ENCODE measurements around the gene GJB3. TPM values are rescaled to one million over a fixed set of nuclear protein-coding genes. Genes with fewer than 3 reads are reported as not detected.
"Not testable (repeated sequence)": the region's sequence is repeated elsewhere in the genome, so short reads cannot be mapped to it uniquely, and the experiment has no call there.

GJB3 gene
- total RNA-seq, 1 donor from 2014 or later: not detected

DNA sequence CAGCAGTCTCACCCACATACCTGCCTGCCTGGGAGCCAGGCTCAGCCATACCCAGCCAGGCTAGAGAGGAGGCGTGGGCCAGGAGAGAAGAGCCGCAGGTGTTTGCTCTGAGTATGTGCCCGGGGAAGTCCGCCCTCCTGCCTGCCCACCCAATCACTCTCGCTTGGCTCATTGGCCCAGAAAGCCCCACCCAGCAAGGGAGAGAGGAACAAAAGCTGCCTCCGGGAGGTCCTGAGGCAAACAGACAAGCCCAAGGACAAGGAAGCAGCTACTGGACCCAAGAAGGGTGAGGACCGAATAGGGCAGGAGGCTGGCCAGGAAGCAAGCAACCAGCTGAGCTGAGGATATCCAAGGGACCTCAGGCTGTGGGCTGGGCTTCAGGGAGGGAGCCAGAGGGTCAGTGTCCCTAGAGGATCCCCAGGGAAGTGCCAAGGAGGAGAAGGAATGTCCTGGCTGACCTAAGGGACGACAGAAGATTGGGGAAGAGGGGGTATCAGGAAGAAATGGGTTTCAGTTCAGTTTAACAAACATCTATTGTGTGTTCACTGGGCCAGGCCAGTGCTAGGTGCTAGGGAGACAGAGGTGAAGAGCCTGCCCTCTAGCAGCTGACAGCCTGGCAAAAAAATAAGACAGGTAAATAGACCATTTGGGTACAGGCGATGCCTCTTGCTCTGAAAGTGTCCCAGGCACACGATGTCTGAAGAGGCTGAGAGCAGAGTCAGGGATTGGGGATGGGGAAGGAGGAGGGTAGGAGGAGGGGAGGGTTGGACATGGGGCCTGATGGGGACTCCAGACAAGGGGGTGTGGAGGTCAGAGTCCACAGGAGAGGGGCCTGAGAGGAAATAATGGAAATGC lies 21.3 kb upstream of the GJB3 start, which contains the start of gene GJB4:
TSS of gene GJB4 (plus strand) at position 238 of the 855 bp plus-strand sequence. CDS start 1,515 bp downstream, outside the sequence.
- intact Hi-C loops (cut with micrococcal nuclease): no loop called here

DNA sequence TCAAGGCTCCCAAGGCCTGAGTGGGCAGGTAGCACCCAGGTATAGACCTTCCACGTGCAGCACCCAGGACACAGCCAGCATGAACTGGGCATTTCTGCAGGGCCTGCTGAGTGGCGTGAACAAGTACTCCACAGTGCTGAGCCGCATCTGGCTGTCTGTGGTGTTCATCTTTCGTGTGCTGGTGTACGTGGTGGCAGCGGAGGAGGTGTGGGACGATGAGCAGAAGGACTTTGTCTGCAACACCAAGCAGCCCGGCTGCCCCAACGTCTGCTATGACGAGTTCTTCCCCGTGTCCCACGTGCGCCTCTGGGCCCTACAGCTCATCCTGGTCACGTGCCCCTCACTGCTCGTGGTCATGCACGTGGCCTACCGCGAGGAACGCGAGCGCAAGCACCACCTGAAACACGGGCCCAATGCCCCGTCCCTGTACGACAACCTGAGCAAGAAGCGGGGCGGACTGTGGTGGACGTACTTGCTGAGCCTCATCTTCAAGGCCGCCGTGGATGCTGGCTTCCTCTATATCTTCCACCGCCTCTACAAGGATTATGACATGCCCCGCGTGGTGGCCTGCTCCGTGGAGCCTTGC lies 19.7 kb upstream of the GJB3 start:
- intact Hi-C loops (cut with micrococcal nuclease): no loop called here

GRCh38 chr1:34761776-34762307 lies 19.2 kb upstream of the GJB3 start:
- intact Hi-C loops (cut with micrococcal nuclease): no loop called here

- intact Hi-C loops (cut with micrococcal nuclease): no loop called here
Observed at GRCh38 chr1:34762474-34763141, 18.4 kb upstream of the GJB3 start.

DNA sequence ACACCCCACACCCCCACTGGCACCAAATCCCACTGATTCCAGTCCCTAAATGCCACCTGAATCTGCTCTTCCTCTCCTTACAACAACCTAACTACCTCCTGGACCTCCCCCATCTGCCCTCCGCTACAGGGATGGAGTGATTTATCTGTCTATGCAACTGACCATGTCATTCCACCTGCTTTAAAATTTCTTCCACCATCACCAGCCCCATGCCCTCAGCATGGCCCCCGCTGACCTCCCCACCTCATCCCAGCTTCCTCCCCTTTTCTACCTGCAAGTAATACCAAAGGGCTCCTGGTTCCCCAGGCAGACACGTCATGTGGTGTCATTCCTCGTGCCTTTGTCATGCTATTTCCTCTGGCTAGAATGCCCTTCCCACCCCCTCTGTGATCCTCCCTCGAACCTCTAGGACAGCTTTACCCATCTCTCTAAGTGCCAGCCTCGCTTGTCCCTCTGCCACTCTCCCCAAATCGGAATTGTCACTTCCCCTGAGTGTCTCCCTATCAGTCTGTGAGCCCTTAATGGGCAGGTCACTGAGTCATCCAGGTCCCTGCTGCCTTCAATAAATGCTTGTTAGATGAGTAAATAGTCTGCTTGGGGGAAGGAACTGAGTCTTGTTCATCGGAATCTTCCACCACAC lies 17.8 kb upstream of the GJB3 start:
- intact Hi-C loops (cut with micrococcal nuclease): no loop called here

GRCh38 chr1:34768856-34769255 lies 12.2 kb upstream of the GJB3 start:
- intact Hi-C loops (cut with micrococcal nuclease): no loop called here

GRCh38 chr1:34770891-34771504 lies 10.0 kb upstream of the GJB3 start:
- intact Hi-C loops (cut with micrococcal nuclease): no loop called here

- intact Hi-C loops (cut with micrococcal nuclease): no loop called here
Observed at GRCh38 chr1:34771573-34772371, 9.2 kb upstream of the GJB3 start.

DNA sequence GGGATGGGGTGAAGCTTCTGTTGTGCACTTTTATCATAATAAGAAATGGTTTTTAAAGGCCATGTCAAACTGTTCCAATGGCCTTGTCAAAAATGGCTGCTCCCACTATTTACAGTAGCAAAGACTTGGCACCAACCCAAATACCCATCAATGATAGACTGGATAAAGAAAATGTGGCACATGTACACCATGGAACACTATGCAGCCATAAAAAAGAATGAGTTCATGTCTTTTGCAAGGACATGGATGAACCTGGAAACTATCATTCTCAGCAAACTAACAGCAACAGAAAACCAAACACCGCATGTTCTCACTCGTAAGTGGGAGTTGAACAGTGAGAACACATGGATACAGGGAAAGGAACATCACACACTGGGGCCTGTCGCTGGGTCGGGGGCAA lies 7.9 kb upstream of the GJB3 start:
- intact Hi-C loops (cut with micrococcal nuclease): not testable (repeated sequence)

DNA sequence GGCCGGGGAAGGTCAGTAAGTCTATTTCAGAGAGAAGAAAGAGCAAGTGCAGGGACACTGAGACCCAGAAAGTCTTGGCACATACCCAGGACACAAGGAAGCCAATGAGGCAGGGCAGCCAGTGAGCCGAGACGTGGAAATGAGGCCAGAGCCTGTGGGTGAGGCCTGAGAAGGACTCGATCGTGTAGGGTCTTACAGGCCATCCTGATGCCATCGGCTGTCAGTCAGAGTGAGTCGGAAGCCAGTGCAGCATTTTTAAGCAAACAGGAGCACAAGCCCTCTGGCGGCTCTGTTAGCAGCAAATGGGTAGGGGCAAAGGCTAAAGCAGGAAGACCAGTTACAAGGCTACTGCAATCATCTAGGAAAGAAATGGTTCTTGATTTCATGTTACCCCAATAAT lies 6.1 kb upstream of the GJB3 start:
- intact Hi-C loops (cut with micrococcal nuclease): no loop called here

GRCh38 chr1:34776911-34777310 lies 4.1 kb upstream of the GJB3 start:
- intact Hi-C loops (cut with micrococcal nuclease): no loop called here

- intact Hi-C loops (cut with micrococcal nuclease): no loop called here
Observed at GRCh38 chr1:34777519-34778321, 3.3 kb upstream of the GJB3 start.

- intact Hi-C loops (cut with micrococcal nuclease): no loop called here
Observed at GRCh38 chr1:34778381-34778780, 2.6 kb upstream of the GJB3 start.

DNA sequence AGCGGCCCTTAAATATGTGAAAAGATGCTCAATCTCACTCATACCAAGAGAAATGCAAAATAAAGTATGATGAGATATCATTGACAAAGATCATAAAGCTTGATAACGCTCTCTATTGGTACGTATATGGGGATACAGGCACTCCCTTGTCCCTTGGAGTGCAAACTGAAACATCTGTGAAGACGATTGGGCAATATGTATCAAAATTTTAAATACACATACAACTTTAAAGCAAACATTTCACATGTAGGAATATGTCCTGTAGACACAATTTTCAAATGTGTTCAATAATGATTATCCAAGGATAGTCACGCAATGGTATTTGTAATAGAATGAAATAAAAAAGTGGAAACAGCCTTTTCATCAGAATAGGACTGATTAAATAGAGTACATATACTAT lies 2.0 kb upstream of the GJB3 start:
- intact Hi-C loops (cut with micrococcal nuclease): no loop called here

DNA sequence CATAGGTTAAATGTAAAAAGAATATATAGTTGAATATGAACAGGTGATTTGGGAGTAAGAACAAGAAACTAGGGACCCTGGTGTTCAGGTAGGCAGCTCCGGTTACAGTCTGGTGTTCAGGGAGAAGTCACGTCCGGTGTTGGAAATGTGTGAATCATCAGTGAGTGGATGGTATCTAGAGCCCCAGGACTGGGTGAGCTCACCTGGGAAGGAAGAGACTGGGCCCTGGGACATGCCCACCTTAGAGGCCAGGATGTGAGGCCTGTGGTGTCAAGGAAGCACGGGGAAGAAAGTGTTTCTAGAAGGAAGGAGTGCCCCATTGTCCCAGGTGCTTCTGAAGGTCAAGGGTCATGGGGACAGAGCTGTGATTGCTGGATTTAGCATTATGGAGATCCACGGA lies 1.5 kb upstream of the GJB3 start:
- intact Hi-C loops (cut with micrococcal nuclease): no loop called here

DNA sequence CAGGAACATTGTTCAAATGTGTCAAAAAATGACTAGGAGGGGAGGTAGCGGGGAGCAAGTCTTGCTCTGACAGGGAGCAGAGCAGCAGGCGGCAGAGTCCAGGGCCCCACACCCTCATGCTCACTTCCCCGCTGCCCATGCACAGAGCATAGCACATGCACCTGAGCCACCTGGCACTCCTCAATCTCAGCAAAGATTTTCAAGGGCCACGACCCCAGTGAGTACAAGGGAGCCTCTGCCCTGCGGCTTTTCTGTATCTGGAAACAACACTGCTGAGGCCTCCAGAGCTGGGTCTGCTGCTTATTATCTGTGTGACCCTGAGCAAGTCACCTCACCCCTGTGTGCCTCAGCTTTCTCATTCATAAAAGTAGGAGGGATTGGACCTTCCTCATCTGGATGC lies 1.1 kb upstream of the GJB3 start:
- intact Hi-C loops (cut with micrococcal nuclease): no loop called here

- intact Hi-C loops (cut with micrococcal nuclease): no loop called here
Observed at GRCh38 chr1:34780528-34780927, 486 bp upstream of the GJB3 start.

- intact Hi-C loops (cut with micrococcal nuclease): no loop called here
Observed at GRCh38 chr1:34781844-34782391, 904 bp downstream of the GJB3 start.

GRCh38 chr1:34784751-34785221 lies 3.8 kb downstream of the GJB3 start:
- intact Hi-C loops (cut with micrococcal nuclease): no loop called here
